Glomerular endothelial cell (primary cell): ENCODE measurements around the gene SYT17. TPM values are rescaled to one million over a fixed set of nuclear protein-coding genes. Genes with fewer than 3 reads are reported as not detected.

Source experiments
- DNase-seq: peaks from one replicate; pipeline ENCODE4 v3.0.0-alpha.2; 2011; ENCODE audit warnings: low read depth, low spot score; ENCODE audit errors: extremely low read depth
- total RNA-seq: library from RNA; depleted of rRNA; stranded (reverse); fragments of >200 nt; gene quantifications from 2 replicates; pipeline ENCODE4 v1.2.3, GENCODE V29; 2015

Gene SYT17
- total RNA-seq, 1 donor from 2014 or later = 5.8 TPM

GRCh38 chr16:19289811-19290485 is 121.9 kb downstream of the SYT17 start:
- no peak for DNase-seq

- DNase-seq = no peak
Measured at GRCh38 chr16:19290860-19291259, 122.8 kb downstream of the SYT17 start.

GRCh38 chr16:19291475-19291874 is 123.4 kb downstream of the SYT17 start:
- DNase-seq = no peak

- no peak for DNase-seq
Measured at GRCh38 chr16:19292186-19292585, 124.1 kb downstream of the SYT17 start.

- no peak for DNase-seq
Measured at GRCh38 chr16:19294156-19294649, 126.2 kb downstream of the SYT17 start.

- DNase-seq = no peak
Measured at GRCh38 chr16:19295393-19295792, 127.4 kb downstream of the SYT17 start.

- DNase-seq = no peak
Measured at GRCh38 chr16:19297454-19297853, 129.4 kb downstream of the SYT17 start.

- DNase-seq = no peak
Measured at GRCh38 chr16:19299565-19299964, 131.5 kb downstream of the SYT17 start.

GRCh38 chr16:19301931-19302330 is 133.9 kb downstream of the SYT17 start:
- DNase-seq = no peak

GRCh38 chr16:19304750-19305149 is 136.7 kb downstream of the SYT17 start:
- DNase-seq = no peak

- DNase-seq = no peak
Measured at GRCh38 chr16:19305443-19305842, 137.4 kb downstream of the SYT17 start.

GRCh38 chr16:19307587-19308241 is 139.7 kb downstream of the SYT17 start:
- no peak for DNase-seq

GRCh38 chr16:19308392-19308791 is 140.4 kb downstream of the SYT17 start:
- DNase-seq = no peak

- no peak for DNase-seq
Measured at GRCh38 chr16:19309178-19309577, 141.1 kb downstream of the SYT17 start.

GRCh38 chr16:19314718-19315425 is 146.8 kb downstream of the SYT17 start:
- no peak for DNase-seq

GRCh38 chr16:19315889-19316433 is 147.9 kb downstream of the SYT17 start:
- no peak for DNase-seq

GRCh38 chr16:19316846-19317245 is 148.8 kb downstream of the SYT17 start:
- no peak for DNase-seq
